Pancreas (tissue), 10 donors: Measurements from ENCODE around the gene RBM20. TPM values are rescaled to one million over a fixed set of nuclear protein-coding genes. Genes with fewer than 3 reads are reported as not detected.

ENCODE experiments used
- ATAC-seq, 4 donors: fragments of 200-7000 bp; cut with Tn5 transposase; one replicate each; pipeline versions ENCODE4 v1.8.0 to v1.9.1; 2020; ENCODE audit warnings: mild to moderate bottlenecking in 4 of 4, moderate library complexity in 4 of 4
- DNase-seq, 6 donors: peaks; one replicate each; pipeline ENCODE4 v3.0.0-alpha.2; 2020
- FAIRE-seq: peaks from 2 replicates; lab custom pipeline; 2012; peaks lifted over from hg19 to GRCh38; lab: Jason Lieb, UNC
- H3K27ac ChIP-seq, 4 donors: fragments of 200-600 bp; sonication (generic); 1 replicate in 3 of 4; 2 replicates in 1 of 4; pipeline versions ENCODE4 v1.5.0 to v1.8.0; 2020
- H3K27me3 ChIP-seq, 4 donors: fragments of 200-600 bp; one replicate each; pipeline ENCODE4 v1.8.0; 2021
- H3K36me3 ChIP-seq, 3 donors: fragments of 200-600 bp; sonication (generic) in 1 of 3; one replicate each; pipeline versions ENCODE4 v1.5.0 to v1.8.0; 2020 to 2021
- H3K4me1 ChIP-seq, 3 donors: fragments of 200-600 bp; one replicate each; pipeline ENCODE4 v1.8.0; 2021
- H3K4me3 ChIP-seq, 4 donors: fragments of 200-600 bp; sonication (generic) in 2 of 4; one replicate each; pipeline versions ENCODE4 v1.5.0 to v1.8.0; 2020 to 2021
- H3K9me3 ChIP-seq, 4 donors: fragments of 200-600 bp; one replicate each; pipeline ENCODE4 v1.8.0; 2021
- WGBS, 2 donors: extraction: QIAGEN DNeasy Blood & Tissue Kit; methylation state at CpG; one replicate each; pipeline ENCODE4 v1.1.7; 2013; 5-methylcytosine and 5-hydroxymethylcytosine counted together
- intact Hi-C, 3 donors: fragments of 100-400 bp; cut with DNase I; formaldehyde crosslinking; loops; one replicate each; pipeline versions ENCODE4 v1.11.1 to v1.14.2; 2022
- polyA plus RNA-seq, 2 donors: library from polyadenylated mRNA; stranded (reverse); fragments of 200-250 nt; gene quantifications; one replicate each; pipeline ENCODE4 v1.2.3, GENCODE V29; 2013
- total RNA-seq, 6 donors: library from RNA; stranded (reverse); fragmentation: NEBNext Ultra II Directional in 4 of 6; extraction: Animal tissue kit (Norgen Biotek cat#: 25700) in 4 of 6; gene quantifications; one replicate each; pipeline versions ENCODE4 v1.2.1 to v1.2.4, GENCODE V29; 2021 to 2023
- TF ChIP-seq, protein P1 (sequence below), 4 donors: fragments of 200-600 bp; sonication (generic) in 3 of 4; IDR thresholded peaks; one replicate each; pipeline versions ENCODE4 v1.5.0 to v1.8.0; 2021; ENCODE audit warnings: antibody characterized with exemption in 4 of 4
- donor health status: healthy with polysubstance abuse.
- donor health status: DM: no; HTN: no; CAD: no; lungs with moderate emphysema.
- donor health status: DM: no; HTN: no; CAD: no.
- donor health status: control.
- donor health status: control.
- donor health status: Bipolar disorder and iron deficiency.
- donor health status: DM: yes; HTN: yes; CAD: no.
- donor health status: DM: no; HTN: no; CAD: no.
- donor health status: DM: no; HTN: no; CAD: no.
- donor health status: DM: yes; HTN: yes; CAD: no.

Gene RBM20
- total and polyA plus RNA-seq, 8 donors = 0.79 to 23.6 (median 3.7) TPM

GRCh38 chr10:110845756-110846620 is 201.9 kb downstream of the RBM20 start:
- 16 to 18% methylated on average over 3 of the region's 3 CpGs for WGBS, 2 donors
- DNase-seq = peak in 5 of 6 donors; percentile 89 to 96 (median 93)
- TF ChIP-seq, protein P1, sequence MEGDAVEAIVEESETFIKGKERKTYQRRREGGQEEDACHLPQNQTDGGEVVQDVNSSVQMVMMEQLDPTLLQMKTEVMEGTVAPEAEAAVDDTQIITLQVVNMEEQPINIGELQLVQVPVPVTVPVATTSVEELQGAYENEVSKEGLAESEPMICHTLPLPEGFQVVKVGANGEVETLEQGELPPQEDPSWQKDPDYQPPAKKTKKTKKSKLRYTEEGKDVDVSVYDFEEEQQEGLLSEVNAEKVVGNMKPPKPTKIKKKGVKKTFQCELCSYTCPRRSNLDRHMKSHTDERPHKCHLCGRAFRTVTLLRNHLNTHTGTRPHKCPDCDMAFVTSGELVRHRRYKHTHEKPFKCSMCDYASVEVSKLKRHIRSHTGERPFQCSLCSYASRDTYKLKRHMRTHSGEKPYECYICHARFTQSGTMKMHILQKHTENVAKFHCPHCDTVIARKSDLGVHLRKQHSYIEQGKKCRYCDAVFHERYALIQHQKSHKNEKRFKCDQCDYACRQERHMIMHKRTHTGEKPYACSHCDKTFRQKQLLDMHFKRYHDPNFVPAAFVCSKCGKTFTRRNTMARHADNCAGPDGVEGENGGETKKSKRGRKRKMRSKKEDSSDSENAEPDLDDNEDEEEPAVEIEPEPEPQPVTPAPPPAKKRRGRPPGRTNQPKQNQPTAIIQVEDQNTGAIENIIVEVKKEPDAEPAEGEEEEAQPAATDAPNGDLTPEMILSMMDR (IDR thresholded peaks at IDR 0.05) = no peak
- Histone ChIP-seq H3K36me3 (no peaks in the 10 kb centered on the region), H3K9me3 (no peaks in the 10 kb centered on the region), H3K27me3 (no peaks in the 10 kb centered on the region), H3K4me1 (peaks cover 59 to 65% (median 60%) of the 10 kb centered on the region in 3 donors), H3K4me3 (no peak overlapping the region), H3K27ac (peak overlapping the region; percentile 90 to 94 (median 92))
- no peak for FAIRE-seq
- ATAC-seq = peak; percentile 74 to 84 (median 82)
- intact Hi-C loops = no loop called here

- 66 to 69% methylated on average over 6 of the region's 6 CpGs for WGBS, 2 donors
These were observed 203.2 kb downstream of the RBM20 start for GRCh38 chr10:110847374-110847773.

DNA sequence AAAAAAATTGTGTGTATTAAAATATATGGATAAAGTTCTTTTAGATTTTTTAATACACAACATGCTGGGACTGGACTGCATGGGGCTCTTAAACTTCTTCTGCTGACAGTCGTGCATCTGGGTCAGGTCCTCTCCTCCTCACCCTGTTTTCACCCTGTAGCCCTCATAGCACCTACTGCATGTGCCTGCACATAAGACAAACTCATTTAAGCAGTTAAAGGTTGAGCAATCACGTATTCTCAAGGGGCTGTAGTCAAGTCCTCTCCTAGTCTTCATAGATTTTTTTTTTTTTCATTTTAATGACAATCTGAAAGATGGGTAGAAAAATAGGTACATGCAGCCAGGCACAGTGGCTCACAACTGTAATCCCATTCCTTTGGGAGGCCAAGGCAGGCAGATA is 204.0 kb downstream of the RBM20 start:
- H3K4me1 ChIP-seq = peaks cover 60 to 66% (median 65%) of the 10 kb centered on the region in 3 donors
- intact Hi-C loops = no loop called here
- H3K27ac ChIP-seq = peak overlapping the region in 3 of 4 donors; percentile 28 to 94 (median 93)
- 61 to 64% methylated on average over 2 of the region's 2 CpGs for WGBS, 2 donors
- no peak overlapping the region for H3K4me3 ChIP-seq
- no peak for ATAC-seq
- no peak for FAIRE-seq
- H3K9me3 ChIP-seq = no peaks in the 10 kb centered on the region
- no peaks in the 10 kb centered on the region for H3K36me3 ChIP-seq
- H3K27me3 ChIP-seq = no peaks in the 10 kb centered on the region
- no peak for DNase-seq
- TF ChIP-seq, protein P1 (IDR thresholded peaks at IDR 0.05) = no peak

More at GRCh38 chr10:110847374-110847773, 203.2 kb downstream of the RBM20 start:
- FAIRE-seq = no peak
- peaks cover 60 to 66% (median 65%) of the 10 kb centered on the region in 3 donors for H3K4me1 ChIP-seq
- no peaks in the 10 kb centered on the region for H3K27me3 ChIP-seq
- H3K9me3 ChIP-seq = no peaks in the 10 kb centered on the region
- H3K36me3 ChIP-seq = no peaks in the 10 kb centered on the region
- intact Hi-C loops = no loop called here
- ATAC-seq = no peak
- H3K27ac ChIP-seq = peak overlapping the region; percentile 90 to 94 (median 92)
- peak in 2 of 6 donors; percentile 11 to 13 for DNase-seq
- TF ChIP-seq, protein P1 (IDR thresholded peaks at IDR 0.05) = no peak
- H3K4me3 ChIP-seq = no peak overlapping the region

GRCh38 chr10:110850099-110850498 is 206.0 kb downstream of the RBM20 start:
- FAIRE-seq = no peak
- H3K27ac ChIP-seq = no peak overlapping the region
- 92 to 96% methylated on average over 3 of the region's 3 CpGs for WGBS, 2 donors
- ATAC-seq = no peak
- intact Hi-C loops = no loop called here
- H3K9me3 ChIP-seq = no peaks in the 10 kb centered on the region
- TF ChIP-seq, protein P1 (IDR thresholded peaks at IDR 0.05) = no peak
- H3K27me3 ChIP-seq = no peaks in the 10 kb centered on the region
- H3K36me3 ChIP-seq = no peaks in the 10 kb centered on the region
- peaks cover 47 to 67% (median 66%) of the 10 kb centered on the region in 3 donors for H3K4me1 ChIP-seq
- no peak for DNase-seq
- no peak overlapping the region for H3K4me3 ChIP-seq
